ENCODE data around the gene FLVCR2. TPM values are rescaled to one million over a fixed set of nuclear protein-coding genes. Genes with fewer than 3 reads are reported as not detected.

FLVCR2 gene
- total RNA-seq, 1 donor from 2014 or later, result 6.3 TPM

GRCh38 chr14:75553761-75554364 lies 24.6 kb upstream of the FLVCR2 start:
- peaks cover 3% of the 10 kb centered on the region for H3K9me3 Mint-ChIP-seq (ENCODE audit: low read depth)
- no peak for TF ChIP-seq CTCF (IDR thresholded peaks at IDR 0.05; ENCODE audit: unreplicated experiment)
- H3K27me3 Mint-ChIP-seq, result peaks cover 9% of the 10 kb centered on the region
- H3K4me3 Mint-ChIP-seq (ENCODE audit: low read depth), result no peak overlapping the region
- no peaks in the 10 kb centered on the region for H3K36me3 Mint-ChIP-seq (ENCODE audit: insufficient read depth)
- peak overlapping the region; percentile 31 for H3K27ac Mint-ChIP-seq
- no peak for DNase-seq (ENCODE audit: low spot score, unreplicated experiment)
- H3K4me1 Mint-ChIP-seq (ENCODE audit: low read depth), result peaks cover 8% of the 10 kb centered on the region

- H3K4me1 Mint-ChIP-seq (ENCODE audit: low read depth), result peaks cover 8% of the 10 kb centered on the region
- no peak for DNase-seq (ENCODE audit: low spot score, unreplicated experiment)
- H3K36me3 Mint-ChIP-seq (ENCODE audit: insufficient read depth), result no peaks in the 10 kb centered on the region
- peak overlapping the region; percentile 87 for H3K27ac Mint-ChIP-seq
- peaks cover 3% of the 10 kb centered on the region for H3K9me3 Mint-ChIP-seq (ENCODE audit: low read depth)
- no peak overlapping the region for H3K4me3 Mint-ChIP-seq (ENCODE audit: low read depth)
- peaks cover 9% of the 10 kb centered on the region for H3K27me3 Mint-ChIP-seq
- TF ChIP-seq CTCF (IDR thresholded peaks at IDR 0.05; ENCODE audit: unreplicated experiment), result no peak
Measured at GRCh38 chr14:75554482-75554881, 23.9 kb upstream of the FLVCR2 start.

GRCh38 chr14:75558440-75558839 lies 20.0 kb upstream of the FLVCR2 start:
- peaks cover 8% of the 10 kb centered on the region for H3K4me1 Mint-ChIP-seq (ENCODE audit: low read depth)

GRCh38 chr14:75559045-75559444 lies 19.4 kb upstream of the FLVCR2 start:
- TF ChIP-seq CTCF (IDR thresholded peaks at IDR 0.05; ENCODE audit: unreplicated experiment), result no peak
- Mint-ChIP-seq H3K4me1 (ENCODE audit: low read depth) (peaks cover 8% of the 10 kb centered on the region), H3K36me3 (ENCODE audit: insufficient read depth) (no peaks in the 10 kb centered on the region), H3K27me3 (peaks cover 4% of the 10 kb centered on the region), H3K4me3 (ENCODE audit: low read depth) (no peak overlapping the region), H3K9me3 (ENCODE audit: low read depth) (peaks cover 3% of the 10 kb centered on the region), H3K27ac (no peak overlapping the region)
- no peak for DNase-seq (ENCODE audit: low spot score, unreplicated experiment)

More at GRCh38 chr14:75558440-75558839, 20.0 kb upstream of the FLVCR2 start:
- Mint-ChIP-seq H3K9me3 (ENCODE audit: low read depth) (peaks cover 3% of the 10 kb centered on the region), H3K36me3 (ENCODE audit: insufficient read depth) (no peaks in the 10 kb centered on the region), H3K4me3 (ENCODE audit: low read depth) (no peak overlapping the region), H3K27ac (no peak overlapping the region), H3K27me3 (peaks cover 7% of the 10 kb centered on the region)
- no peak for DNase-seq (ENCODE audit: low spot score, unreplicated experiment)
- no peak for TF ChIP-seq CTCF (IDR thresholded peaks at IDR 0.05; ENCODE audit: unreplicated experiment)

GRCh38 chr14:75559451-75560222 lies 18.8 kb upstream of the FLVCR2 start:
- Mint-ChIP-seq H3K27ac (no peak overlapping the region), H3K27me3 (peaks cover 4% of the 10 kb centered on the region), H3K9me3 (ENCODE audit: low read depth) (peaks cover 3% of the 10 kb centered on the region), H3K36me3 (ENCODE audit: insufficient read depth) (no peaks in the 10 kb centered on the region), H3K4me1 (ENCODE audit: low read depth) (peaks cover 4% of the 10 kb centered on the region), H3K4me3 (ENCODE audit: low read depth) (no peak overlapping the region)
- no peak for DNase-seq (ENCODE audit: low spot score, unreplicated experiment)
- no peak for TF ChIP-seq CTCF (IDR thresholded peaks at IDR 0.05; ENCODE audit: unreplicated experiment)

Data from progenitor cell of endocrine pancreas (in vitro differentiated cells).